Muscle layer of duodenum (tissue), 2 donors: ENCODE data around the gene NEDD4L.

Experiments used
- H3K27ac ChIP-seq: one replicate; pipeline ENCODE4 v1.7.0; 2013; ENCODE audit warnings: mild to moderate bottlenecking, low read length
- H3K27me3 ChIP-seq: one replicate; pipeline ENCODE4 v1.7.0; 2013; ENCODE audit warnings: low read depth, mild to moderate bottlenecking, control low read depth, low read length
- H3K36me3 ChIP-seq, 2 donors: one replicate each; pipeline ENCODE4 v1.7.0; 2013; ENCODE audit warnings: low read length in 2 of 2, control low read depth in 1 of 2, mild to moderate bottlenecking in 1 of 2; ENCODE audit not compliant: insufficient read depth in 2 of 2, control insufficient read depth in 1 of 2
- H3K4me1 ChIP-seq, 2 donors: one replicate each; pipeline ENCODE4 v1.7.0; 2013; ENCODE audit warnings: low read length in 2 of 2, mild to moderate bottlenecking in 2 of 2, control low read depth in 1 of 2, moderate library complexity in 1 of 2; ENCODE audit not compliant: insufficient read depth in 2 of 2, control insufficient read depth in 1 of 2
- H3K4me3 ChIP-seq, 2 donors: one replicate each; pipeline ENCODE4 v1.7.0; 2013; ENCODE audit warnings: low read length in 2 of 2, low read depth in 1 of 2, mild to moderate bottlenecking in 1 of 2
- H3K9me3 ChIP-seq, 2 donors: one replicate each; pipeline ENCODE4 v1.7.0; 2013; ENCODE audit warnings: low read length in 2 of 2, control low read depth in 1 of 2, mild to moderate bottlenecking in 1 of 2; ENCODE audit not compliant: control insufficient read depth in 1 of 2
- donor health status: healthy.

NEDD4L gene

DNA sequence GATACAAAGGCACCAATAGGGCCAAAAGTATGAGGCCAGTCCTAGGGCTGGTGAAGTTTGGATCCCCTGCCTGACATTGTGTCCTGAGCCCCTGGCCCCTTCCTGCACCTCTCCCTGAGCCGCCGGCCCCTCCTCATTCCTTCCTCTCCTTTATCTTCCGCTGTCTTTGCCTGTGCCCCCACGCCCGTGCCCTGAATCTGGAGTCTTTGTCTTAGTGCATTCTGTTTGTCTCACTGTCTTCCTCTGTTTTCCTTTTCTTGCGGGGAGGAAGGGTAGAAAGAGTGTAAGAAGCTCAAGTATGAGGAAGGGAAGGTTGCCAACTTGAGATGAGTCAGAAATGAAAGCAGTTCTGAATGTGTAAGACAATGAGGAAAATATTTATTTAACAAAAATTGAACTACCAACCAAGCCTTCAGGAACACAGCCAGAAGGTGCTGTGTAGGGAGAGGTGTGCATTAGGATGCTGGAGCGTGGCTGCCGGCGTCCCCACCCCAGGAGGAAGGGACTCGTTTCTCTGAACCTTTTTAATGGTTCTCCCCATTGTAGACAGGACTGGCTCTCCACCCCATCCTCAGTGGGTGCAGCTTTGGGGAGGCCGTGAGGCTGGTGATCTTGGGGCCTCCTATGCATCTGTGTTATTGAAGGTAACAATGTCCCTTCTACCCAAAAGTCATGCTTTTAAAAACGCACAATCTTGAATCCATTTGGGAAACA is 133.1 kb downstream of the NEDD4L start:
- Histone ChIP-seq H3K4me1 (peaks cover 0 to 15% of the 10 kb centered on the region in 2 donors), H3K27me3 (no peaks in the 10 kb centered on the region), H3K27ac (no peak overlapping the region), H3K9me3 (no peaks in the 10 kb centered on the region), H3K36me3 (no peaks in the 10 kb centered on the region), H3K4me3 (no peak overlapping the region)

GRCh38 chr18:58177896-58178470 is 134.0 kb downstream of the NEDD4L start:
- Histone ChIP-seq H3K27me3 (no peaks in the 10 kb centered on the region), H3K36me3 (no peaks in the 10 kb centered on the region), H3K9me3 (no peaks in the 10 kb centered on the region), H3K4me3 (no peak overlapping the region), H3K27ac (no peak overlapping the region), H3K4me1 (peaks cover 0 to 15% of the 10 kb centered on the region in 2 donors)

GRCh38 chr18:58178511-58178910 is 134.5 kb downstream of the NEDD4L start:
- Histone ChIP-seq H3K36me3 (no peaks in the 10 kb centered on the region), H3K27ac (no peak overlapping the region), H3K4me1 (peaks cover 0 to 15% of the 10 kb centered on the region in 2 donors), H3K9me3 (no peaks in the 10 kb centered on the region), H3K27me3 (no peaks in the 10 kb centered on the region), H3K4me3 (no peak overlapping the region)

DNA sequence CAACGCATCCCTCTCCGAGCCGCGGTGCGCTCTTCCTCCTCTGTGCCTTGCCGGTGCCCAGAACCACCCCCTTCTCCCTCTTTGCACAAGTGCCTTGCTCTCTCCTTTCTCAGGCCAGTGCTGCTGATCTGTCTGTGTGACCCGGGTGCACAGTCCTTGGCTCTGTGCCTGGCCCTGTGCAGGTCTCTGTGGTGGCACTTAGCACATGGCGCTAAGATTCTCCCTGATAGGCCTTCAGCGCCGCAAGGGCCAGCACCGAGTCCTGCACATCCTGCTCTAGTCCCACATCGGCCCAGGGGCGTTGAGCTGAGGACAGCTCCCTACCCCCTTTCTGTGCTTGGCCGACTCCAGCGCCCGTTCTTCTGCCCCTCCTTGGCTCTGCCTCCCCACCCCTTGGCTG is 136.1 kb downstream of the NEDD4L start:
- H3K9me3 ChIP-seq: no peaks in the 10 kb centered on the region
- H3K36me3 ChIP-seq: no peaks in the 10 kb centered on the region
- no peak overlapping the region for H3K4me3 ChIP-seq
- H3K27ac ChIP-seq: no peak overlapping the region
- H3K27me3 ChIP-seq: no peaks in the 10 kb centered on the region
- H3K4me1 ChIP-seq: peaks cover 0 to 15% of the 10 kb centered on the region in 2 donors

- H3K4me1 ChIP-seq: peaks cover under 1 to 15% of the 10 kb centered on the region in 2 donors
- H3K36me3 ChIP-seq: no peaks in the 10 kb centered on the region
Observed at GRCh38 chr18:58180738-58181353, 136.8 kb downstream of the NEDD4L start.

GRCh38 chr18:58181988-58182387 is 138.0 kb downstream of the NEDD4L start:
- H3K4me1 ChIP-seq: peaks cover 11 to 16% of the 10 kb centered on the region in 2 donors

More at GRCh38 chr18:58180738-58181353, 136.8 kb downstream of the NEDD4L start:
- no peaks in the 10 kb centered on the region for H3K9me3 ChIP-seq
- H3K27me3 ChIP-seq: no peaks in the 10 kb centered on the region
- no peak overlapping the region for H3K4me3 ChIP-seq
- H3K27ac ChIP-seq: no peak overlapping the region

GRCh38 chr18:58183226-58183625 is 139.2 kb downstream of the NEDD4L start:
- Histone ChIP-seq H3K9me3 (no peaks in the 10 kb centered on the region), H3K27ac (no peak overlapping the region), H3K4me3 (no peak overlapping the region), H3K27me3 (no peaks in the 10 kb centered on the region), H3K36me3 (no peaks in the 10 kb centered on the region), H3K4me1 (peaks cover 4 to 11% of the 10 kb centered on the region in 2 donors)

More at GRCh38 chr18:58181988-58182387, 138.0 kb downstream of the NEDD4L start:
- Histone ChIP-seq H3K9me3 (no peaks in the 10 kb centered on the region), H3K4me3 (no peak overlapping the region), H3K27ac (no peak overlapping the region), H3K36me3 (no peaks in the 10 kb centered on the region), H3K27me3 (no peaks in the 10 kb centered on the region)

GRCh38 chr18:58186258-58186948 is 142.4 kb downstream of the NEDD4L start:
- no peaks in the 10 kb centered on the region for H3K36me3 ChIP-seq
- no peak overlapping the region for H3K4me3 ChIP-seq
- no peaks in the 10 kb centered on the region for H3K9me3 ChIP-seq
- peaks cover 4 to 11% of the 10 kb centered on the region in 2 donors for H3K4me1 ChIP-seq
- no peaks in the 10 kb centered on the region for H3K27me3 ChIP-seq
- H3K27ac ChIP-seq: peak overlapping the region; percentile 43

GRCh38 chr18:58187674-58188073 is 143.6 kb downstream of the NEDD4L start:
- no peaks in the 10 kb centered on the region for H3K9me3 ChIP-seq
- H3K4me3 ChIP-seq: no peak overlapping the region
- H3K27ac ChIP-seq: no peak overlapping the region
- no peaks in the 10 kb centered on the region for H3K27me3 ChIP-seq
- no peaks in the 10 kb centered on the region for H3K36me3 ChIP-seq
- peaks cover 4 to 11% of the 10 kb centered on the region in 2 donors for H3K4me1 ChIP-seq

- Histone ChIP-seq H3K4me3 (no peak overlapping the region), H3K27me3 (no peaks in the 10 kb centered on the region), H3K36me3 (no peaks in the 10 kb centered on the region), H3K9me3 (no peaks in the 10 kb centered on the region), H3K4me1 (peaks cover 4 to 11% of the 10 kb centered on the region in 2 donors), H3K27ac (no peak overlapping the region)
Observed at GRCh38 chr18:58188996-58189395, 145.0 kb downstream of the NEDD4L start.

GRCh38 chr18:58190842-58191530 is 147.0 kb downstream of the NEDD4L start:
- no peaks in the 10 kb centered on the region for H3K27me3 ChIP-seq
- H3K27ac ChIP-seq: no peak overlapping the region
- H3K36me3 ChIP-seq: no peaks in the 10 kb centered on the region
- H3K9me3 ChIP-seq: no peaks in the 10 kb centered on the region
- H3K4me1 ChIP-seq: peaks cover 4 to 10% of the 10 kb centered on the region in 2 donors
- no peak overlapping the region for H3K4me3 ChIP-seq
